ENCODE data around the gene LRRFIP1. TPM values are rescaled to one million over a fixed set of nuclear protein-coding genes. Genes with fewer than 3 reads are reported as not detected.

The LRRFIP1 gene
- total and polyA plus RNA-seq, 4 experiments from 2014 or later, result 88.0 to 198 (median 117) TPM

- CTCF ChIA-PET (ENCODE audit: partially characterized antibody), result interaction anchor here (1.2 kb wide), 1 partner anchor 120 kb away, joined by 3 read pairs; no protein-coding TSS in a partner anchor
- H3K27ac ChIP-seq (ENCODE audit: low read depth, low read length), result no peak overlapping the region
- peak overlapping the region in 2 of 7 donors; percentile 51 to 60 for H3K27ac Mint-ChIP-seq
- peaks cover 0 to 3% of the 10 kb centered on the region in 2 donors for H3K36me3 Mint-ChIP-seq
- intact Hi-C loops (cut with micrococcal nuclease), result no loop called here
- no peaks in the 10 kb centered on the region for H3K27me3 ChIP-seq (ENCODE audit: insufficient read depth, low read length)
- POLR2A ChIA-PET (ENCODE audit: partially characterized antibody), result interaction anchor here (0.6 kb wide), 1 partner anchor 21 kb away, joined by 3 read pairs; no protein-coding TSS in a partner anchor
- peaks cover 6% of the 10 kb centered on the region for H3K4me1 ChIP-seq (ENCODE audit: insufficient read depth, low read length)
- H3K9me3 ChIP-seq (ENCODE audit: control insufficient read depth in 1 of 2, low read length in 2 of 2), result no peaks in the 10 kb centered on the region
- peaks cover 11 to 22% of the 10 kb centered on the region in 2 donors for H3K27me3 Mint-ChIP-seq
- H3K9me3 Mint-ChIP-seq, result peaks cover 0 to 3% (median 0%) of the 10 kb centered on the region in 8 donors
- H3K4me3 ChIP-seq (ENCODE audit: low read length in 2 of 2), result no peak overlapping the region
- H3K4me3 Mint-ChIP-seq, result peak overlapping the region; percentile 21 to 85 (median 66)
- H3K36me3 ChIP-seq (ENCODE audit: insufficient read depth, low read length), result no peaks in the 10 kb centered on the region
- peaks cover 8 to 33% (median 18%) of the 10 kb centered on the region in 4 donors for H3K4me1 Mint-ChIP-seq
- no peak for DNase-seq
These were observed 2.1 kb upstream of the LRRFIP1 start for GRCh38 chr2:237625216-237625705.

- CTCF ChIA-PET (ENCODE audit: partially characterized antibody), result interaction anchor here (1.2 kb wide), 1 partner anchor 119 kb away, joined by 3 read pairs; no protein-coding TSS in a partner anchor
These were observed 1.6 kb upstream of the LRRFIP1 start for GRCh38 chr2:237625777-237626176.

GRCh38 chr2:237626813-237627440 is 460 bp upstream of the LRRFIP1 start:
- no peaks in the 10 kb centered on the region for H3K27me3 ChIP-seq (ENCODE audit: insufficient read depth, low read length)
- ChIA-PET POLR2A (ENCODE audit: partially characterized antibody) (interaction anchor here (1.6 kb wide), 1 partner anchor 23 kb away, joined by 5 read pairs; no protein-coding TSS in a partner anchor), CTCF (ENCODE audit: partially characterized antibody) (no interaction called here)
- intact Hi-C loops (cut with micrococcal nuclease), result no loop called here
- no peak for DNase-seq
- H3K4me3 ChIP-seq (ENCODE audit: low read length in 2 of 2), result no peak overlapping the region
- Mint-ChIP-seq H3K4me3 (peak overlapping the region; percentile 57 to 86 (median 83)), H3K36me3 (peaks cover 0 to 8% of the 10 kb centered on the region in 2 donors), H3K27ac (peak overlapping the region in 6 of 7 donors; percentile 17 to 87 (median 70)), H3K9me3 (peaks cover 0 to 3% (median 0%) of the 10 kb centered on the region in 8 donors), H3K4me1 (peaks cover 8 to 33% (median 18%) of the 10 kb centered on the region in 4 donors), H3K27me3 (peaks cover 20 to 31% of the 10 kb centered on the region in 2 donors)
- H3K36me3 ChIP-seq (ENCODE audit: insufficient read depth, low read length), result no peaks in the 10 kb centered on the region
- peaks cover 6% of the 10 kb centered on the region for H3K4me1 ChIP-seq (ENCODE audit: insufficient read depth, low read length)
- H3K27ac ChIP-seq (ENCODE audit: low read depth, low read length), result no peak overlapping the region
- H3K9me3 ChIP-seq (ENCODE audit: control insufficient read depth in 1 of 2, low read length in 2 of 2), result no peaks in the 10 kb centered on the region

More at GRCh38 chr2:237625777-237626176, 1.6 kb upstream of the LRRFIP1 start:
- Histone ChIP-seq H3K4me3 (ENCODE audit: low read length in 2 of 2) (no peak overlapping the region), H3K27me3 (ENCODE audit: insufficient read depth, low read length) (no peaks in the 10 kb centered on the region), H3K36me3 (ENCODE audit: insufficient read depth, low read length) (no peaks in the 10 kb centered on the region), H3K4me1 (ENCODE audit: insufficient read depth, low read length) (peaks cover 6% of the 10 kb centered on the region), H3K9me3 (ENCODE audit: control insufficient read depth in 1 of 2, low read length in 2 of 2) (no peaks in the 10 kb centered on the region), H3K27ac (ENCODE audit: low read depth, low read length) (no peak overlapping the region)
- Mint-ChIP-seq H3K9me3 (peaks cover 0 to 3% (median 0%) of the 10 kb centered on the region in 8 donors), H3K27me3 (peaks cover 14 to 24% of the 10 kb centered on the region in 2 donors), H3K4me1 (peaks cover 8 to 33% (median 18%) of the 10 kb centered on the region in 4 donors), H3K36me3 (peaks cover 0 to 4% of the 10 kb centered on the region in 2 donors), H3K27ac (peak overlapping the region in 1 of 7 donors; percentile 51), H3K4me3 (peak overlapping the region; percentile 18 to 86 (median 83))
- intact Hi-C loops (cut with micrococcal nuclease), result no loop called here
- no peak for DNase-seq
- POLR2A ChIA-PET (ENCODE audit: partially characterized antibody), result interaction anchor here (1.6 kb wide), 1 partner anchor 22 kb away, joined by 5 read pairs; no protein-coding TSS in a partner anchor

GRCh38 chr2:237628247-237629187 is 1.1 kb downstream of the LRRFIP1 start:
- peaks cover 20 to 32% of the 10 kb centered on the region in 2 donors for H3K27me3 Mint-ChIP-seq

GRCh38 chr2:237629188-237629534 is 1.8 kb downstream of the LRRFIP1 start:
- no peak overlapping the region for H3K27ac Mint-ChIP-seq
- H3K9me3 Mint-ChIP-seq, result peaks cover 0 to 3% (median 0%) of the 10 kb centered on the region in 8 donors
- Histone ChIP-seq H3K4me1 (ENCODE audit: insufficient read depth, low read length) (peaks cover 6% of the 10 kb centered on the region), H3K9me3 (ENCODE audit: control insufficient read depth in 1 of 2, low read length in 2 of 2) (no peaks in the 10 kb centered on the region), H3K27ac (ENCODE audit: low read depth, low read length) (no peak overlapping the region), H3K36me3 (ENCODE audit: insufficient read depth, low read length) (no peaks in the 10 kb centered on the region), H3K4me3 (ENCODE audit: low read length in 2 of 2) (no peak overlapping the region), H3K27me3 (ENCODE audit: insufficient read depth, low read length) (peaks cover 2% of the 10 kb centered on the region)
- H3K4me1 Mint-ChIP-seq, result peaks cover 8 to 33% (median 18%) of the 10 kb centered on the region in 4 donors
- peaks cover 0 to 8% of the 10 kb centered on the region in 2 donors for H3K36me3 Mint-ChIP-seq
- POLR2A ChIA-PET (ENCODE audit: partially characterized antibody), result no interaction called here
- peaks cover 20 to 34% of the 10 kb centered on the region in 2 donors for H3K27me3 Mint-ChIP-seq
- peak overlapping the region in 5 of 8 donors; percentile 85 to 89 (median 88) for H3K4me3 Mint-ChIP-seq
- intact Hi-C loops (cut with micrococcal nuclease), result no loop called here
- no peak for DNase-seq
- CTCF ChIA-PET (ENCODE audit: partially characterized antibody), result interaction anchor here (1.2 kb wide), 1 partner anchor 116 kb away, joined by 4 read pairs; no protein-coding TSS in a partner anchor

More at GRCh38 chr2:237628247-237629187, 1.1 kb downstream of the LRRFIP1 start:
- H3K9me3 Mint-ChIP-seq, result peaks cover 0 to 3% (median 0%) of the 10 kb centered on the region in 8 donors
- no peak for DNase-seq
- H3K27ac ChIP-seq (ENCODE audit: low read depth, low read length), result no peak overlapping the region
- H3K27me3 ChIP-seq (ENCODE audit: insufficient read depth, low read length), result no peaks in the 10 kb centered on the region
- H3K36me3 ChIP-seq (ENCODE audit: insufficient read depth, low read length), result no peaks in the 10 kb centered on the region
- peak overlapping the region; percentile 85 to 91 (median 88) for H3K4me3 Mint-ChIP-seq
- ChIA-PET POLR2A (ENCODE audit: partially characterized antibody) (no interaction called here), CTCF (ENCODE audit: partially characterized antibody) (interaction anchor here (1.2 kb wide), 1 partner anchor 117 kb away, joined by 4 read pairs; no protein-coding TSS in a partner anchor)
- H3K9me3 ChIP-seq (ENCODE audit: control insufficient read depth in 1 of 2, low read length in 2 of 2), result no peaks in the 10 kb centered on the region
- H3K4me3 ChIP-seq (ENCODE audit: low read length in 2 of 2), result no peak overlapping the region
- peak overlapping the region in 6 of 7 donors; percentile 65 to 91 (median 78) for H3K27ac Mint-ChIP-seq
- intact Hi-C loops (cut with micrococcal nuclease), result no loop called here
- H3K36me3 Mint-ChIP-seq, result peaks cover 0 to 8% of the 10 kb centered on the region in 2 donors
- peaks cover 8 to 33% (median 18%) of the 10 kb centered on the region in 4 donors for H3K4me1 Mint-ChIP-seq
- H3K4me1 ChIP-seq (ENCODE audit: insufficient read depth, low read length), result peaks cover 6% of the 10 kb centered on the region

- ChIA-PET POLR2A (ENCODE audit: partially characterized antibody) (no interaction called here), CTCF (ENCODE audit: partially characterized antibody) (interaction anchor here (1.2 kb wide), 1 partner anchor 115 kb away, joined by 4 read pairs; no protein-coding TSS in a partner anchor)
- H3K27ac ChIP-seq (ENCODE audit: low read depth, low read length), result no peak overlapping the region
- peak overlapping the region in 2 of 8 donors; percentile 18 to 23 for H3K4me3 Mint-ChIP-seq
- H3K27me3 ChIP-seq (ENCODE audit: insufficient read depth, low read length), result peaks cover 5% of the 10 kb centered on the region
- H3K27me3 Mint-ChIP-seq, result peaks cover 23 to 37% of the 10 kb centered on the region in 2 donors
- H3K27ac Mint-ChIP-seq, result no peak overlapping the region
- H3K9me3 Mint-ChIP-seq, result peaks cover 0 to 8% (median 3%) of the 10 kb centered on the region in 8 donors
- H3K4me1 Mint-ChIP-seq, result peaks cover 8 to 33% (median 18%) of the 10 kb centered on the region in 4 donors
- no peaks in the 10 kb centered on the region for H3K36me3 ChIP-seq (ENCODE audit: insufficient read depth, low read length)
- H3K36me3 Mint-ChIP-seq, result peaks cover 0 to 9% of the 10 kb centered on the region in 2 donors
- H3K4me1 ChIP-seq (ENCODE audit: insufficient read depth, low read length), result peaks cover 6% of the 10 kb centered on the region
- DNase-seq, result no peak
- intact Hi-C loops (cut with micrococcal nuclease), result no loop called here
- no peaks in the 10 kb centered on the region for H3K9me3 ChIP-seq (ENCODE audit: control insufficient read depth in 1 of 2, low read length in 2 of 2)
- no peak overlapping the region for H3K4me3 ChIP-seq (ENCODE audit: low read length in 2 of 2)
These were observed 2.4 kb downstream of the LRRFIP1 start for GRCh38 chr2:237629739-237630138.

Data from CD4-positive, alpha-beta memory T cell (primary cell).